ENCODE data around the gene ICAM2. TPM values are rescaled to one million over a fixed set of nuclear protein-coding genes. Genes with fewer than 3 reads are reported as not detected.

ICAM2 gene
- total and polyA plus RNA-seq, 2 donors (not counting 3 experiments of a cell fraction or from before 2014, with no cell fraction given), result 586 to 2,377 TPM

- intact Hi-C loops (cut with micrococcal nuclease), result loop anchor here (1.0 kb wide), 3 partner anchors 10 to 19 kb away; partner anchors contain the start of gene ICAM2
- BruUV-seq (replicated peaks), result TSS peak; percentile 69
- peaks cover 26 to 29% of the 10 kb centered on the region in 2 experiments for H3K36me3 ChIP-seq (ENCODE audit: control insufficient read depth in 2 of 2, extremely low read depth in 1 of 2, insufficient read depth in 2 of 2, low read length in 2 of 2)
- ChIA-PET CTCF (interaction anchor here (1.5 to 6.8 kb wide), 9 partner anchors 12 to 166 kb away, joined by 4 to 140 read pairs (median 10); partner anchors contain the start of gene ICAM2), POLR2A (interaction anchor here (0.7 to 3.1 kb wide), 8 partner anchors 11 to 142 kb away, joined by 3 to 32 read pairs (median 6); partner anchors contain the start of genes ERN1 and ICAM2)
- dilution Hi-C loops (cut with MboI; ENCODE audit: extremely low pct_ligation_motif_present, low sequenced_read_pairs), result no loop called here
- H3K9ac ChIP-seq (replicated peaks; ENCODE audit: extremely low read depth, insufficient read depth, low read length), result peak overlapping the region; percentile 91
- H3K27ac ChIP-seq (ENCODE audit: insufficient read depth, low read depth, low read length), result peak overlapping the region; percentile 91
- H3K4me2 ChIP-seq (ENCODE audit: insufficient read depth, low read length), result peak overlapping the region; percentile 91
- peaks cover 57% of the 10 kb centered on the region for H3K79me2 ChIP-seq (ENCODE audit: control insufficient read depth, insufficient read depth, low read length)
- peak; percentile 100 for FAIRE-seq
- peaks cover 80% of the 10 kb centered on the region for H3K4me1 ChIP-seq (ENCODE audit: control insufficient read depth, extremely low read depth, insufficient read depth, low read length)
- H2AFZ ChIP-seq (ENCODE audit: low read depth, low read length), result no peak overlapping the region
- no peaks in the 10 kb centered on the region for H3K27me3 ChIP-seq (ENCODE audit: control insufficient read depth in 2 of 2, insufficient read depth in 2 of 2, low read length in 2 of 2)
- TF ChIP-seq POLR2A (IDR thresholded peaks at IDR 0.05; ENCODE audit: low read depth, low read length), result peak; percentile 97
- TF ChIP-seq FOS (IDR thresholded peaks at IDR 0.05; ENCODE audit: borderline replicate concordance, insufficient read depth, low read length), result peak; percentile 68
- TF ChIP-seq GATA2 (IDR thresholded peaks at IDR 0.05; ENCODE audit: insufficient read depth, insufficient read length, low read depth, low read length), result peak; percentile 100
- peak; percentile 85 for TF ChIP-seq JUN (IDR thresholded peaks at IDR 0.05; ENCODE audit: borderline replicate concordance, insufficient read depth, insufficient read length, low read depth)
- no peak for TF ChIP-seq EZH2 (IDR thresholded peaks at IDR 0.05; ENCODE audit: borderline replicate concordance, low read depth, low read length, severe bottlenecking)
- TF ChIP-seq POLR2AphosphoS5 (IDR thresholded peaks at IDR 0.05; ENCODE audit: insufficient read depth, low read depth, low read length), result peak; percentile 100
- peak; percentile 93 for TF ChIP-seq MYC (IDR thresholded peaks at IDR 0.05; ENCODE audit: low read depth, low read length)
- TF ChIP-seq CTCF (IDR thresholded peaks at IDR 0.05; ENCODE audit: extremely low read depth in 1 of 2, insufficient read depth in 1 of 2, low read depth in 1 of 2, low read length in 2 of 2), result no peak
- TF ChIP-seq MAX (IDR thresholded peaks at IDR 0.05; ENCODE audit: insufficient read depth, insufficient read length), result peak; percentile 94
- no peaks in the 10 kb centered on the region for H4K20me1 ChIP-seq (replicated peaks; ENCODE audit: control insufficient read depth, extremely low read depth, insufficient read depth, low read length)
- H3K9me3 ChIP-seq (replicated peaks; ENCODE audit: control insufficient read depth, insufficient read depth, low read length), result no peaks in the 10 kb centered on the region
- peak overlapping the region; percentile 66 to 87 (median 73) for H3K4me3 ChIP-seq (replicated peaks in 1 of 3; ENCODE audit: insufficient read depth in 1 of 3, low read depth in 1 of 3, low read length in 3 of 3)
- no peaks in the 10 kb centered on the region for H3K9me1 ChIP-seq (replicated peaks; ENCODE audit: control insufficient read depth, extremely low read depth, insufficient read depth, low read length)
- DNase-seq (ENCODE audit: low read depth, low spot score), result peak; percentile 97
Measured at GRCh38 chr17:64006361-64007088, 13.9 kb downstream of the ICAM2 start.
